ENCODE measurements around the gene CLTA. TPM values are rescaled to one million over a fixed set of nuclear protein-coding genes. Genes with fewer than 3 reads are reported as not detected.

Gene CLTA
- polyA plus RNA-seq, 1 of the 3 experiments (the other 2 are of a cell fraction): 260 TPM

- H2AFZ ChIP-seq (ENCODE audit: low read depth): peak overlapping the region; percentile 47; the same call in 1 of the 2 replicates
- H3K36me3 ChIP-seq (replicated peaks in 1 of 2; ENCODE audit: control insufficient read depth in 1 of 2, insufficient read depth in 2 of 2, low read length in 1 of 2): peaks cover 3 to 9% of the 10 kb centered on the region in 2 experiments
These were observed 547 bp downstream of the CLTA start for GRCh38 chr9:36191290-36191645.

More at GRCh38 chr9:36191290-36191645, 547 bp downstream of the CLTA start:
- H3K9me2 ChIP-seq: no peaks in the 10 kb centered on the region
- WGBS (ENCODE audit: low lambda C conversion rate): 2% methylated on average over 18 of the region's 18 CpGs
- peak overlapping the region; percentile 84 to 94 for H3K4me3 ChIP-seq (ENCODE audit: low read depth in 2 of 2, low read length in 1 of 2)
- no peaks in the 10 kb centered on the region for H3K9me3 ChIP-seq
- no peak for DNase-seq
- CTCF ChIA-PET: interaction anchor here (0.8 to 3.6 kb wide), 11 partner anchors 11 to 182 kb away, joined by 3 to 15 read pairs (median 5); no protein-coding TSS in a partner anchor
- peak overlapping the region; percentile 95 for H3K9ac ChIP-seq
- H3K4me2 ChIP-seq: peak overlapping the region; percentile 83
- TF ChIP-seq USF2 (IDR thresholded peaks at IDR 0.05; ENCODE audit: borderline replicate concordance, low read depth, low read length) (no peak), SMC3 (IDR thresholded peaks at IDR 0.05; ENCODE audit: low read depth, low read length) (no peak), ELF1 (IDR thresholded peaks at IDR 0.05) (no peak), TAF1 (IDR thresholded peaks at IDR 0.05; ENCODE audit: borderline replicate concordance, low read depth, low read length) (no peak), NFIC (IDR thresholded peaks at IDR 0.05; ENCODE audit: borderline replicate concordance) (no peak), ZBTB33 (IDR thresholded peaks at IDR 0.05; ENCODE audit: borderline replicate concordance, low read depth) (no peak), YY1 (IDR thresholded peaks at IDR 0.05; ENCODE audit: low read depth) (no peak), FOSL2 (IDR thresholded peaks at IDR 0.05; ENCODE audit: borderline replicate concordance, low read depth) (no peak), IRF3 (IDR thresholded peaks at IDR 0.05; ENCODE audit: low read depth, low read length) (no peak), FOXJ3 (CRISPR knock-in tag; IDR thresholded peaks at IDR 0.05) (no peak), CHD2 (IDR thresholded peaks at IDR 0.05; ENCODE audit: low read length, partially characterized antibody) (no peak), TCF12 (IDR thresholded peaks at IDR 0.05) (no peak), SIN3A (IDR thresholded peaks at IDR 0.05; ENCODE audit: borderline replicate concordance, low read depth, low read length) (no peak), REST (IDR thresholded peaks at IDR 0.05; ENCODE audit: low read depth, low read length) (no peak), CTCF (IDR thresholded peaks at IDR 0.05) (no peak), TEAD4 (IDR thresholded peaks at IDR 0.05; ENCODE audit: borderline replicate concordance, insufficient read depth) (no peak), USF1 (IDR thresholded peaks at IDR 0.05; ENCODE audit: borderline replicate concordance, low read depth) (no peak), GATA2 (CRISPR knock-in tag; IDR thresholded peaks at IDR 0.05) (no peak), NRF1 (IDR thresholded peaks at IDR 0.05; ENCODE audit: low read depth, low read length) (no peak)
- no peaks in the 10 kb centered on the region for H3K27me3 ChIP-seq (ENCODE audit: insufficient read depth)
- H3K27ac ChIP-seq (ENCODE audit: low read depth in 2 of 2, low read length in 1 of 2): peak overlapping the region; percentile 83 to 87
- H3K4me1 ChIP-seq (ENCODE audit: control insufficient read depth in 1 of 2, insufficient read depth in 2 of 2, low read depth in 1 of 2, low read length in 1 of 2): peaks cover 6 to 27% of the 10 kb centered on the region in 2 experiments
- POLR2A ChIA-PET: interaction anchor here (1.0 to 1.7 kb wide), 3 partner anchors 10 to 68 kb away, joined by 3 to 7 read pairs (median 3); no protein-coding TSS in a partner anchor
- peaks cover 60% of the 10 kb centered on the region for H3K79me2 ChIP-seq (ENCODE audit: insufficient read depth)
- no peaks in the 10 kb centered on the region for H3F3A ChIP-seq (replicated peaks; ENCODE audit: insufficient read depth)
- peaks cover 49% of the 10 kb centered on the region for H4K20me1 ChIP-seq (ENCODE audit: insufficient read depth)

All from SK-N-SH (cell line).